Metanephros (tissue), 1 donor: ENCODE measurements around the gene DTHD1. TPM values are rescaled to one million over a fixed set of nuclear protein-coding genes. Genes with fewer than 3 reads are reported as not detected.

Source experiments
- total RNA-seq: library from RNA; depleted of rRNA; stranded (reverse); fragments of >200 nt; gene quantifications from one replicate; pipeline ENCODE4 v1.2.3, GENCODE V29; 2014

Gene DTHD1
- not detected for total RNA-seq

GRCh38 chr4:36281384-36282106 lies at the start of gene DTHD1:
TSS of gene DTHD1 (plus strand) at chr4:36281616. CDS start at chr4:36281759, 143 bp downstream.

GRCh38 chr4:36244257-36245082 lies 36.9 kb upstream of the DTHD1 start, which contains the start of gene ARAP2:
TSS of gene ARAP2 (minus strand) at chr4:36244514. CDS start at chr4:36229486, 15,028 bp downstream.

Other genes starting within 250 kb of the DTHD1 start
- 17.4 TPM for gene ARAP2, start 37.1 kb upstream of the DTHD1 start, total RNA-seq